Nucleus accumbens (tissue), 56 donors: Measurements from ENCODE around the gene SERTAD2.

Source experiments
- DNase-seq, 56 donors: peaks; one replicate each; lab custom pipeline; 2025; lab: John Stamatoyannopoulos, UW

Gene SERTAD2

DNA sequence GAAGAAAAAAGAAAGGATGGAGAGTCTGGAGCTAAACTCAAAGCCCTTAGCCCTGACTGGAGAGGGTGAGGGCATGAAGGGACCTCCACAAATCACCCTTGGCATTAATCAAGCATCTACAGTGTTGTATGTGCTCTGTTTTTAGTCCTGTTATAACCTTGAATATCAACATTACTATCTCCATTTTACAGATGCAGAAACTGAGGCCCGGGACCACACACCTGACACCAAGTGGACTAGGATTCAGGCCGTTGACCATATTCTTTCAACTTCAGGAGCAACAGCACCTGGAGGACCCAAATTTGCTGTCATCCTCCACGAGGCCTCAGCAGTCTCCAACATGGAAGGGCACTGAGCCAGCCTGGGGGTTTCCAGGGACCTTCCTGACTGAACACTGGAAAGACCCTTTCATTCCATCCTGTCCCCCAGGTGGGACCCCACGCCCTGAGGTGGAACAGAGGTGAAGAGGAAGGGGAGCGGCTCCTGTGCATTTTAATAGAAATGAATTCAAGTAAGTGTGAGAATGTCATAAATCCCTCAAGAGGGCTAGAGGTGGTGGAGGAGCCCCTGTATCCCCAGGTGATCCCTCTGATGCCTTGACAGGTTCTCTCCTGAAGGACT is 41.0 kb downstream of the SERTAD2 start:
- DNase-seq, result no peak

DNA sequence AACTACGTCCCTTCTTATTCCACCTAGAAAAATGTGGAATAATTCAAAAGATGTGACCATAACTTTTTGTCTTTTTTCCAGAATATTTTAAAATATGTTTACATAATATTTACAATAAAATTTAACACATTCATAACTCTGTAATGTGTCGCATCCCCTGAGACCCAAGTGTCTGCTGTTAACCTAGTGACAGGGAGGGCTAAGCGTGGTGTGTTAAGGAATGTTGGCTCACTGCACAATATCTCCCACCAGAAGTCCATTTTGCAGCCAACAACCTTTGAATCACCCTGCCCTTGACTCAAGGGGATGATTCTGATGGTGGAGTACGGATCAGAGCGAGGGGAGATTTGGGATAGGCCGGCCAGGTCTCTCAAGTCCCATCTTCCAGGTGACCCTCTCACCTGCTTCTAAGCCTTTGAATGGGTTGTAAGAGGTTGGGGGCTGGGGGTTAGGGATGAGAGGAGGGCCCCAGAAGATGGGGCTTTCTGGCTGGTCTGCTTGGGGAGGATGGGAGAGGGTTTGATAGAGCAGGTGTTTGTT is 43.3 kb downstream of the SERTAD2 start:
- DNase-seq, result no peak

DNA sequence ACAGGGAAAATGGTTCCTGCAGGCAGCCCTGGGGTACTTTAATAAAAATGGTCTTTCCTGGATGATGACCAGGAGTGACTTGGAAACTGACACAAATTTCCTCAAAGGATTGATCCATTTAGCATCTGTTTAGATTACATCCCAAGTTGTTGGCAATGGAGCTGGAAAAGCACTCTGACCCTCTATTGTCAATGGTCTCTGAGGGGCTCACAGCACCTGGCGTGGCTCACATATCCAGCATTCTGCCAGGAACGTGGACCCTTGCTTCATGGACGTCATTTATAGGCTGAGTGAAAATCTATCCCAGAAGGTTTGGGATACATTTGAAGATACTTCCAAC is 43.8 kb downstream of the SERTAD2 start:
- DNase-seq, result no peak

DNA sequence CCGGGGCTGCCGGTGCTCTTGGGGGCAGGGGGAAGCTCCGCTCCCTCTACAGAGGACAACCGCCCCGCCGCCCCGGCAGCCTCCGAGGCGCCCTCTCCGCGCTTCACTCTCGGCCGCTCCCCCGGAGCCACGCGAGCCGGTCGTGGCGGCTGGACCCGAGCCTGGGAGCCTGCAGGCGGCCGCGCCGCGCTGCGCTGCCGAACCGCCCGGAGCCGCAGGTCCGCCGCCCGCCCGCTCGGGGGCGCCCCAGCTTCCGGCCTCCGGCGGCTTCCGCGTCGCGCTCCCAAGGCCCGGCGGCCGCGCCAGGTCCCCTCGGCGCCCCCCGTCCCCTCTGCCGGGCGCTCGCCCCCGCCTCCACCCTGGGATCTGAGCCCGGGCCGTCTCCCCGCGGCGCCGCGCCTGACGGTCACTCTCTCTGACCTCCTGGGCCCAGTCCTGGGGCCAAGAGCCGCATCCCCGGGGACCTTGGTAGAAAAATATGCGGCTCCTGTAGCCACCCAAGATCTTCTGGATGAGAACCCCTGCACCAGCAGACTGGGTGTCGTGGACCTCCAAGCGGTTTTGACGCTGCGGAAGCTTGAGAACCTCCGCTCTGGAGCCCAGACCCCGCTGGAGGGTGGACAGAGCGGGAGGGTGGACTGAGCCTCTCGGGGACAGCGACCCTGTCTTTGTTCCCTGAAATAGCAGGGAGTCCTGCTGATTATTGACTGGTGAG is 44.3 kb downstream of the SERTAD2 start:
- peak in 25 of 56 donors; percentile 15 to 63 (median 33) for DNase-seq

DNA sequence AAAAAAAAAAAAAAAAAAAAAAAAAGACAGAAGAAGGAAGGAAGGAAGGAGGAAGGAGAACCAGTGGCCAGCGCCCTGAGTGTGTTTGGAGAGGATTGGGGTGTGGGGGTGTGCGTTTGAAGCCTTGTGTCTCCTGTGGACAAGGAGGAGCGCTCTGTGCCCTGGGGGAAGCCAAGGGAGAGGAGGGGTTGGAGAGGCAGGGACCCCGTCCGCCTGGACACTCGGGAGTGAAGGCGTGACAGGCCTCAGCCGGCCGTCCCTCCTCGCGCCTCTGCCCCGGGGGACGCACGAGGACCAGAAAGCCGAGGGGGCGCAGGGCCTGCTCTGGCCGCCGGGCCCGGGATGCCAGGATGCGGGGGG is 44.9 kb downstream of the SERTAD2 start:
- peak in 1 of 56 donors; percentile 37 for DNase-seq

DNA sequence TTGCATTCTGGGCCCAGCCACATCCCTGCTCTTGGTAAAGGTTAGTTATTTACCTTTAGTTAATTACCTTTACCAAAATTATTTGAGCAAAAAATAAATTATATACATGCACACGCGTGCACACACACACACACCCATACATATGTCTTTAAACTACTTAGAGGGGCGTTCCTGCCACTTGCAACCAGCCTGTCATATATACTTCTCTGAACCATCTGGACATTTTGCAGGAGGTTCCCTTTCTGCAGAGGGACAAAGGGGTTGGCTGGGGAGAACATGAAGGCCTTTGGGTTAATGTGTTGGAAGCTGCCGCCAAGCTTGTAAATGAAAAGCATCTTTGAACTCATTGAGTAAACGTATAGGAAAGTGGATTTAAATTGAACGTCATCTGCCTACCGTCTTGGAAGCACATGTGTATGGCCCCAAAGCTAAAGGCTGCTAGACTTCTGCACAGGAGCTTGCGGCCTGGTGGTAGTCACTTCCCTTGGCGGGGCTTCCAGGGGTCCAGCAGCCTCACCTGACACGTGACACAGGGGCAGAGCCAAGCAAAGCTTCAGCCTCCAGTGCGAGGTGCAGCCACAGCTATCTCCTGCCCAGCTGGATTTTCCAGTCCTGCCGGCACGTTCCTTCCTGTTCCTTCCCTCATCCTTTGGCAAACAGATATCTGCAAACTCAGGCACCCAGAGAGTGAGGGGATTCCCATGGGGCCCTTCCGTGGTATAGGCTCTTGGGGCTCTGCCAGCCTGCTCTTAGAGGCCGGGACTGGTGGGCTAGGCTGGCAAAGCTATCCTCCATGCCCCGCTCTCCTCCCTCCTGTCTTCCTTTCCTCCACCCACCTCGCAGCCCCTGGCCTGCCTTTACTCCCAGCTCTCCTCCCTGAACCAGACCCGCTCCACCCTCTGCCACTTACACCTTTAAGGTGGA is 46.1 kb downstream of the SERTAD2 start:
- no peak for DNase-seq

DNA sequence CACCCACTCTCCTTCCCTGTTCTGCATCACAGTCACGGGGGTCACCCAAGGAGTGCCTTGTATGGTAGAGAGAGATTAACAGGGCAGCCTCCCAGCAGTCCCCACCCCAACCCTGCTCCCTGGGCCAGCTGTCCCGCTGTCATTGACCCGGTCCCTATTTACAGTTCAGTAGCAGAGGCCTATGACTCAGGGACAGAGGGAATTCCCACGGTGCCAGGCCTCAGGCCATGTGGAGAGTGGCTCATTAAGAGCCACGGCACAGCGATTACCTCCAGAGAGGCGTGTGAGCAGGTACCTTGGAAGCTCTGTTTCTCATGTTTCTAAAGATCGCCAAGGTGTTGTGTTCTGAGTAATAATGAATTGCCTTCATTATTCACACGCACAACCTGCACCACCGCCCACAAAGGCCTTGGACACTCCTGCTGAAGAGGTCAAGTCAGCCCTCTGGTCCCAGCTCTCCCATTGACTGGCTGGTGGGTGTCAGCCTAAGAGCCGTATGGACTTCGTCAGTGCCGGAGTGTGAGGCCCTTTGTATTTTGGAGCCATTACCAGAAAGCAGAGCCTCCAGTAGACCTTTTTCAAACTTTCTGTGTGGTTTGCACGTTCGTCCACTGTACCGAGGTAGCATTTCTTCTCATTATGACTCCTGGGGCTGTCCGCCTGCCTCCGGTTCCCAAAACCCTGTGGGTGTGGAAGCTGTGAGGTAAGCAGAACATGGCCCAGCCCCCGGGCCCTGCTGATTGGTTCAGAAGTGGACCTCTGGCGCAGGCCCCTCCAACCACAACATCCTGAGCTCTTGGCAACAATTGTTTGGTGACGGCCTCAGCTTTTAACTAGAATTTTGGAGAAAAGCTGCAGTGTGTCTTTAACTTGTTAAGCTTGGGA is 47.0 kb downstream of the SERTAD2 start:
- DNase-seq, result peak in 20 of 56 donors; percentile 6 to 60 (median 30)

DNA sequence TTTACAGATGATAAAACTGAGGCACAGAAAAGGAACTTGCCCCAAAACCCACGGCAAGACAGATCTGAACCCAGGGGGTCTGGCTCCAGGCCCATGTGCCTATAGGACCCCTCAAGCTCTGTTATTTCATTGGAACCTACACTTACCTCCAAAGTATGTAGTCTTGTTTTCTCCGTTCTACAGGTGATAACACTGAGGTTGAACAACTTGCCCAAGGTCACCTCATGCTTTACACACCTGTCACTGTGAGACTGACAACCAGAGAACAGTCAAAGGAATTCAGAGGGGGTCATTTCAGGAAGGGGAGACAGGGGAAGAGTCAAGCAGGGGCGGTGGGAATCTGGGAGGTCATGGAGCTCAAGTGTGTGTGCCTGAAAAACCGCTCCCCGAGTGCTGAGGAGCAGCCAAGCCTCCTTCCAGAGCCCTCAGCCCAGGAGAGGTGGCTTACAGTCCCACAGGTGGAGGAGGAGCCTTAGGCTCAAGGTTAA is 47.7 kb downstream of the SERTAD2 start:
- DNase-seq, result no peak

DNA sequence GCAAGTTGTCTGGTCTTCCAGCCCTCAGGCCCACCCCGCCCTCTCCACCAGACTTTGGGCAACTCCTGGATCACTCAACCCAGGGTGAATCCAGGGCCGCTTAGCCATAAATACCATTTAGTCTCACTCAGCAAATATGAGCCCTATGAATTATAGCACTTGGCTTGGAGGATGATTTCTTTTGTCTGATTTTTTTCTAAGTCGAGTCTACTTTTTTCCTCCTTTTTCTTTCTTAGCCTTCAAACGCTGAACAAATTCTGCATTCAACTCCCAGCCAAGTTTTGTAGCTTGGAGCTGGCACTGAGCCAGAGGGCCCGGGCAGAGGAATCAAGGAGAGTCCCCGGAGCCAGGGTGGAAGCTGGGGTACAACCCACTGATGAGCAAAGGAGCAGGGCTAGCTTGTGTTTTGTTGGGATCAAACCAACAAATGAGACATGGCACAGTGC is 48.7 kb downstream of the SERTAD2 start:
- DNase-seq, result peak in 10 of 56 donors; percentile 4 to 52 (median 26)

DNA sequence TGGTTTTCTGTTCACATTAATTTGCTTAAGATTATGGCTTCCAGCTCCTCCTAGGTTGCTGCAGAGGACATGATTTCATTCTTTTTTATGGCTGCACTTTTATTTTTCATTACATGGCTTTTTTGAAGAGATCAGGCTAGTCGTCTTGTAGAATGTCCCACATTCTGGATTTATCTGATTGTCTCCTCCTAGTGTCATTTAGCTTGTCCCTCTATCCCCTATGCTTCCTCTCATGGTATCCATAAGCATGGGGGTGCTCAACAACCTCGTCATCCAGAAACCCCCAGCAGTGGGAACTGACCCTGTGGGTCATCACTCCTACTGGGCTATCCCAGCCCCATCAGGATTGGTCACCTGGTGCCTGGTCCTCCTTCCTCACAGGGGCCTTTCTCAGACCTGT is 49.6 kb downstream of the SERTAD2 start:
- DNase-seq, result no peak

DNA sequence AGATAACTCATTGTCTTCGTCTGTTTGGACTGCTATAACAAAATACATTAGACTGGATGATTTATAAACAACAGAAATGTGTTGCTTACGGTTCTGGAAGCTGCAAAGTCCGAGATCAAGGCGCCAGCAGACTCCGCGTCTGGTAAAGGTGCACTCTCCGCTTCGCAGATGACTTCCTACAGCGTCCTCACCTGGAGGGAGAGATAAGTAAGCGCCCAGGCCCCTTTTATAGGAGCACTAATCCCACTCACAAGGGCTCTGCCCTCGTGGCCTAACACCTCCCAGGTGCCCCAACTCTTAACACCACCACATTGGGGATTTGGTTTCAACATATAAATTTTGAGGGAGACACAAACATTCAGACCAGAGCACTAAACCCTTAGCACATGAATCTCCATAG is 51.3 kb downstream of the SERTAD2 start:
- no peak for DNase-seq

DNA sequence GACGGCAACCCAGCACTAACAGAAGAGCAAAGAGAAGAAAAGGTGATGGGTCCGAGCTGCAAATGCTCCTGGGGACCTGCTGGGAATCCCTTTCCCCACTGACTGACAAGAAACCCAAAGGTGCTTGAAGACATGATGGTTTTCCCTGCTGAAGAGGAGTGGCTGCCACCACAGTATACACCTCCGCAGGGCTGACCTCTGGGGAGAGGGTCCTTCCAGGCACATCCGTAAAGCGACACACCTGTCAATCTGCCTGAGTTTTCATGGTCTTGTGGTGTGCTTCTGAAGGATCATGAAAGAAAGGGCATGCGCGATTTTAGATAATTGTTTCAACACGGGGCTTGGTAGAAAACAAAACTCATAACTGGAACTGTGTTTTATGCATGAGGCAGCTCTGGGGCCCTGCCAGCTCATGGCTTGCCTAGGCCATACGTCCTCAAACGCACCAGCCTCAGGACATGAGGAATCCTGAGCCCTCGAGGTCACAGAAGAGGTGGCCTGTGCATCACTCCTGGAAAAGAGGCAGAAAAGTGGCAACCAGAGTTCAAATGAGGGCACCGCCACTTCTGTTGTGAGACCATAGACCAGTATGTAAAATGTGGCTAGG is 51.8 kb downstream of the SERTAD2 start:
- DNase-seq, result no peak

DNA sequence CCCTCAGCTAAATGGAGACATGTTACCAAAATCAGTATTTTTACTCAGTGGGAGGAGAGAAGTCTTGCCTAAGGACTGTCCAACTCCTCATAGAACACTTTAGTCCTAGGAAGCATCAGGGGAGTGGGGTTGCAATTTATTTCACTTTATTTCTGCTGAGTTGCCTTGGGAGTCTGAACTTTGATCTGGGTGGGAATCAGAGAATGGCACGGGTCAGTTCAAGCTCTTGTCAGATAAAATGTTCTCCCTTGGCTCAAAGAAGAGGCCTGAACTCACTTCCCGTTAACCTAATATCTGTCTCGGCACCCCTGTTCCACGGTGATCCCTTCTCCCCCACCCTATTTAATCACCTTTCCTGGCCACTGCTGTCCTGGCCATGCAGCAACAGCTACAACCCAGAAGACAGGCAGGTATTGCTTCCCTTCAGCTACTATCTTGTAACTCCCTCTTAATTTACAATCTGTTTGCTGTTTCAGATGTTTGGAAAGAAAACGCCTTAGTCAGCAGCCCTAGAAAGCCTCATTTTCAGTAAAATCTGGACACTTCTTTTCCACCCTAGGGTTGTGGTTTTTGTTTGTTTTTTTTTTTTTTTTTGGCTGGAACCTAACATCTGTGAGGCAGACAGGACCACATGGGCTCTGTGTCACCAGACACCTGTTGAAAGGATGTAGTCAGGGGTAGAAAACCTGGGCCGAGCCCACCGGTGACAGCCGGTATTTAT is 52.5 kb downstream of the SERTAD2 start:
- no peak for DNase-seq

DNA sequence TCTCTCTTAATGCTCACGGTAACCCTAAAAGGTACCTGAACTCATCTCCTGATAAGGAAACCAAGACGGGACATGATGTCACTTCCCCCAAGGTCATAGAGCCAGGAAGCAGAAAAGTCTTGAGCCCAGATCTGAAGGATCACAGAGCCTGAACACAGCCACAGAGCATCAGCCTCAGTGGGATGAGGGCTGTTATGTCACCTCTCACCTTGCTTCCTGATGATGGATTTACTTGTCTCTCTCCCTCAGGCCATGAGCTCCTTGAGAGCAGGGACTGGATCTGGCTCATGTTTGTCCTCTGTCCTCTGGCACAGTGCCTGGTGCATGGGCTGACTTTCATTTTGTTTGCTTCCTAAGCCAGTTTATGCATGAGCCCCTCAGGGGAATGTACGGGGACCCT is 54.2 kb downstream of the SERTAD2 start:
- DNase-seq, result peak in 1 of 56 donors; percentile 6

DNA sequence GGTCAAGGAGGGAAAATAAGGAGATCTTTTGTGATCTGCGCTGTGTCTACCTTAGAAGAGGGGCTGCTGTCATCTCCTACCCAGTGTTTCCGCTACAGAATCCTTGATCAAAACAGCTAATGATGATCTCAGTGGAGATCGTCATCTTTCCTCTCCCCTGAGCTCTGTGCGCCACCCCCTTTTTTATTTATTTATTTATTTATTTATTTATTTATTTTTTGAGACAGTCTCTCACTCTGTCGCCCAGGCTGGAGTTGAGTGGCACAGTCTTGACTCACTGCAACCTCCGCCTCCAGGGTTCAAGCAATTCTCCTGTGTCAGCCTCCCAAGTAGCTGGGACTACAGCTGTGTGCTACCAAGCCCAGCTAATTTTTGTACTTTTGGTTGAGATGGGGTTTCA is 55.5 kb downstream of the SERTAD2 start:
- no peak for DNase-seq

DNA sequence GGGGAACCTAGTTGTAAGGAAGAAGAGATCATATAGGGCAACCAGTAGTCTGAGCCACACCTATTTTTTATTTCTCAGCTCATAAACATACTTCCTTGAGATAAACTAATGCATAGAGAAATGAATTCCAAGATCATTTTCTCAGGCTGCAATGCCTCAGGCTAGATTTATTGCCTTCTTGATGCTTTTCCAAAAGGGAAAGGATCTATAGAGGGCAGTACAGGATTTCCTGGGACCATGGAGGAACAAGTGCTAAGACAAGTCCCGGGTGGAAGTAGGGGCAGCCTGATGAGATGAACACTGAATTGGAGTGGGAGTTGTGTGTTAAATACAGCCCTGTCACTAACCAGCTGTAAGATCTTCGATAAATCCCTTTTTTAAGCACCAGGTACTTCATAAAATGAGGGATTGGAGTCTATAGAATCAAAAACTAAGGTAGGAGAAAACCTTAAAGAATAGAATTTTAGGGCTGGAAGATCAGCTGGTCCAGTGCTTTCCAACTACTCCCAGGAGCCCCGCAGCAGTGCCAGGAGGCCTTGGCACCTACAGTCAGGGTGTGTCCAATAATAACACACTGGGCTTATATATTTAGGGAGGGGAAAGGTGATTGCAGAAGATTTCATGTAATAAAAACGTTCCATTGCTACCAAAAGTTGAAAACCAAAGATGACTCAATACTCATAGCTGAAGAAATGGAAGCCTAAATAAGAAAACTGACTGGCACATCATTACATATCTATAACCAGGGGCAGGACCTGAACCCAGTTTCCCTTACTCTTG is 58.1 kb downstream of the SERTAD2 start:
- no peak for DNase-seq

DNA sequence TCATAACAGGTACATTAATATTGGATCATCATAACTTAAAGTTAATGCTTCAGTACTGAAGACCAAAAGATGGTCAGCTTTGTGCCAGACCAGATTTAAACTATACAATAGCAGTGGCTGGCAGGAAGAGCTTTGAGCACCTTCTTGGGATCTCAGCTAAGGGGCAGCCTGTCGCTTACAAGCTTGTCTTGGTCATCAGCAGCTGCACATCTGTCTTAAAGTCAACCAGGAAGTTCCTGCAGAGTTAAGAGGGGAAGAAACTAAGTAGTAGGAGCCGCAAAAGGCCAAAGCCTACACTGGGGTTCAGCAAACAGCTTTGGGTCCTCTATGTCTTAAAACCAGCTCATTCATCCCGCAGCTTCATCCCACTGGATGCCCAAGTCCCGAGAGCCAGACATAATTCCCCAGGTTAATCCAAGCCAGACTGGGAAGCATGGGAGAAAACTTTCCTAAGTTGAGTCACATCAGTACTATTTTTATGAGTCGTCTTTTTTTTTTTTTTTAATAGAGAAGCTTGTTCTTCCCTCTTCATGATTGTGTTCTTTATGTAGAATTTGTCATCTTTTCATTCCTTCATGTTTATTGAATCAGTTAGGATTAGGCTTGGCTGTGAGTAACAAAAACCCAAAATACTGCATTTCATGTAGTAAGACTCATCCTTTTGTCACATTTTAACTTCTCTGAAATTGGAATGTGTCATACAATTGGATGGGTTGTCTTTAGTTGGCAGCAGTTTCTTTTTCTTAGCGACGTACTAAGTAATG is 59.3 kb downstream of the SERTAD2 start:
- DNase-seq, result no peak
